Measurements from ENCODE around the gene MPDU1.
"Not testable (repeated sequence)": the region's sequence is repeated elsewhere in the genome, so short reads cannot be mapped to it uniquely, and the experiment has no call there.

The MPDU1 gene

GRCh38 chr17:7614425-7615264 is 31.0 kb downstream of the MPDU1 start, which contains the start of gene FXR2:
TSS of gene FXR2 (minus strand) at chr17:7614897. CDS start at chr17:7614532, 365 bp downstream.
- peak; percentile 99 for DNase-seq (ENCODE audit: low read depth)

- no peak for DNase-seq (ENCODE audit: low read depth)
Observed at GRCh38 chr17:7615265-7615747, 31.7 kb downstream of the MPDU1 start.

GRCh38 chr17:7618608-7619007 is 35.0 kb downstream of the MPDU1 start:
- DNase-seq (ENCODE audit: low read depth): no peak

GRCh38 chr17:7620835-7621234 is 37.2 kb downstream of the MPDU1 start:
- no peak for DNase-seq (ENCODE audit: low read depth)

- no peak for DNase-seq (ENCODE audit: low read depth)
Observed at GRCh38 chr17:7623661-7624060, 40.0 kb downstream of the MPDU1 start.

- DNase-seq (ENCODE audit: low read depth): not testable (repeated sequence)
Observed at GRCh38 chr17:7625749-7626148, 42.1 kb downstream of the MPDU1 start.

GRCh38 chr17:7626307-7626706 is 42.7 kb downstream of the MPDU1 start:
- DNase-seq (ENCODE audit: low read depth): no peak

- no peak for DNase-seq (ENCODE audit: low read depth)
Observed at GRCh38 chr17:7626956-7627249, 43.3 kb downstream of the MPDU1 start.

- peak; percentile 75 for DNase-seq (ENCODE audit: low read depth)
Observed at GRCh38 chr17:7627250-7628121, 43.8 kb downstream of the MPDU1 start, which contains the start of gene SAT2. TSS of gene SAT2 (minus strand) at chr17:7627821. CDS start at chr17:7627635, 186 bp downstream.

GRCh38 chr17:7629939-7630571 is 46.4 kb downstream of the MPDU1 start, which contains the start of gene SHBG:
TSS of gene SHBG (plus strand) at chr17:7630135. CDS start at chr17:7630173, 38 bp downstream.
- no peak for DNase-seq (ENCODE audit: low read depth)

GRCh38 chr17:7631398-7632380 is 48.0 kb downstream of the MPDU1 start:
- DNase-seq (ENCODE audit: low read depth): no peak

GRCh38 chr17:7632492-7632894 is 48.8 kb downstream of the MPDU1 start:
- DNase-seq (ENCODE audit: low read depth): no peak

- no peak for DNase-seq (ENCODE audit: low read depth)
Observed at GRCh38 chr17:7633093-7633492, 49.4 kb downstream of the MPDU1 start.

GRCh38 chr17:7634384-7634783 is 50.7 kb downstream of the MPDU1 start:
- no peak for DNase-seq (ENCODE audit: low read depth)

- DNase-seq (ENCODE audit: low read depth): no peak
Observed at GRCh38 chr17:7636163-7636562, 52.5 kb downstream of the MPDU1 start.

All from activated T-cell treated with anti-CD3 and anti-CD28 coated beads for 24 hours (primary cell).